ENCODE data around the gene KLHL40.

KLHL40 gene

GRCh38 chr3:42664438-42664803, 20.9 kb upstream of the KLHL40 start:
- Histone ChIP-seq H3K9me3 (ENCODE audit: control insufficient read depth, insufficient read depth, low read length) (no peaks in the 10 kb centered on the region), H3K27me3 (ENCODE audit: control insufficient read depth, insufficient read depth, low read length) (no peaks in the 10 kb centered on the region), H3K4me3 (ENCODE audit: low read depth, low read length) (no peak overlapping the region), H3K4me1 (ENCODE audit: control insufficient read depth, insufficient read depth, low read length) (no peaks in the 10 kb centered on the region), H3K27ac (ENCODE audit: low read depth, low read length) (no peak overlapping the region), H3K36me3 (ENCODE audit: control insufficient read depth, insufficient read depth, low read length) (no peaks in the 10 kb centered on the region), H3K9ac (ENCODE audit: low read depth, low read length) (no peak overlapping the region)

- Histone ChIP-seq H3K9ac (ENCODE audit: low read depth, low read length) (no peak overlapping the region), H3K4me3 (ENCODE audit: low read depth, low read length) (no peak overlapping the region), H3K27me3 (ENCODE audit: control insufficient read depth, insufficient read depth, low read length) (no peaks in the 10 kb centered on the region), H3K36me3 (ENCODE audit: control insufficient read depth, insufficient read depth, low read length) (no peaks in the 10 kb centered on the region), H3K4me1 (ENCODE audit: control insufficient read depth, insufficient read depth, low read length) (no peaks in the 10 kb centered on the region), H3K27ac (ENCODE audit: low read depth, low read length) (no peak overlapping the region), H3K9me3 (ENCODE audit: control insufficient read depth, insufficient read depth, low read length) (no peaks in the 10 kb centered on the region)
Observed at GRCh38 chr3:42665050-42665878, 20.1 kb upstream of the KLHL40 start.

- H3K27me3 ChIP-seq (ENCODE audit: control insufficient read depth, insufficient read depth, low read length), result no peaks in the 10 kb centered on the region
- no peaks in the 10 kb centered on the region for H3K9me3 ChIP-seq (ENCODE audit: control insufficient read depth, insufficient read depth, low read length)
- H3K27ac ChIP-seq (ENCODE audit: low read depth, low read length), result no peak overlapping the region
- no peak overlapping the region for H3K9ac ChIP-seq (ENCODE audit: low read depth, low read length)
- H3K4me1 ChIP-seq (ENCODE audit: control insufficient read depth, insufficient read depth, low read length), result no peaks in the 10 kb centered on the region
- H3K4me3 ChIP-seq (ENCODE audit: low read depth, low read length), result no peak overlapping the region
- H3K36me3 ChIP-seq (ENCODE audit: control insufficient read depth, insufficient read depth, low read length), result no peaks in the 10 kb centered on the region
Observed at GRCh38 chr3:42666022-42666421, 19.3 kb upstream of the KLHL40 start.

- Histone ChIP-seq H3K4me1 (ENCODE audit: control insufficient read depth, insufficient read depth, low read length) (no peaks in the 10 kb centered on the region), H3K4me3 (ENCODE audit: low read depth, low read length) (no peak overlapping the region), H3K9me3 (ENCODE audit: control insufficient read depth, insufficient read depth, low read length) (no peaks in the 10 kb centered on the region), H3K27me3 (ENCODE audit: control insufficient read depth, insufficient read depth, low read length) (no peaks in the 10 kb centered on the region), H3K36me3 (ENCODE audit: control insufficient read depth, insufficient read depth, low read length) (no peaks in the 10 kb centered on the region), H3K27ac (ENCODE audit: low read depth, low read length) (no peak overlapping the region), H3K9ac (ENCODE audit: low read depth, low read length) (no peak overlapping the region)
Observed at GRCh38 chr3:42666577-42666998, 18.7 kb upstream of the KLHL40 start.

GRCh38 chr3:42667096-42667522, 18.2 kb upstream of the KLHL40 start:
- Histone ChIP-seq H3K9me3 (ENCODE audit: control insufficient read depth, insufficient read depth, low read length) (no peaks in the 10 kb centered on the region), H3K4me3 (ENCODE audit: low read depth, low read length) (no peak overlapping the region), H3K36me3 (ENCODE audit: control insufficient read depth, insufficient read depth, low read length) (no peaks in the 10 kb centered on the region), H3K4me1 (ENCODE audit: control insufficient read depth, insufficient read depth, low read length) (no peaks in the 10 kb centered on the region), H3K27me3 (ENCODE audit: control insufficient read depth, insufficient read depth, low read length) (no peaks in the 10 kb centered on the region), H3K27ac (ENCODE audit: low read depth, low read length) (no peak overlapping the region), H3K9ac (ENCODE audit: low read depth, low read length) (no peak overlapping the region)

- no peaks in the 10 kb centered on the region for H3K4me1 ChIP-seq (ENCODE audit: control insufficient read depth, insufficient read depth, low read length)
- no peak overlapping the region for H3K27ac ChIP-seq (ENCODE audit: low read depth, low read length)
- no peak overlapping the region for H3K4me3 ChIP-seq (ENCODE audit: low read depth, low read length)
- no peaks in the 10 kb centered on the region for H3K27me3 ChIP-seq (ENCODE audit: control insufficient read depth, insufficient read depth, low read length)
- no peaks in the 10 kb centered on the region for H3K36me3 ChIP-seq (ENCODE audit: control insufficient read depth, insufficient read depth, low read length)
- H3K9ac ChIP-seq (ENCODE audit: low read depth, low read length), result no peak overlapping the region
- no peaks in the 10 kb centered on the region for H3K9me3 ChIP-seq (ENCODE audit: control insufficient read depth, insufficient read depth, low read length)
Observed at GRCh38 chr3:42667523-42668412, 17.6 kb upstream of the KLHL40 start.

GRCh38 chr3:42668413-42668760, 16.9 kb upstream of the KLHL40 start:
- no peaks in the 10 kb centered on the region for H3K27me3 ChIP-seq (ENCODE audit: control insufficient read depth, insufficient read depth, low read length)
- no peak overlapping the region for H3K4me3 ChIP-seq (ENCODE audit: low read depth, low read length)
- no peak overlapping the region for H3K27ac ChIP-seq (ENCODE audit: low read depth, low read length)
- H3K36me3 ChIP-seq (ENCODE audit: control insufficient read depth, insufficient read depth, low read length), result no peaks in the 10 kb centered on the region
- H3K9me3 ChIP-seq (ENCODE audit: control insufficient read depth, insufficient read depth, low read length), result no peaks in the 10 kb centered on the region
- no peaks in the 10 kb centered on the region for H3K4me1 ChIP-seq (ENCODE audit: control insufficient read depth, insufficient read depth, low read length)
- H3K9ac ChIP-seq (ENCODE audit: low read depth, low read length), result no peak overlapping the region

- no peaks in the 10 kb centered on the region for H3K36me3 ChIP-seq (ENCODE audit: control insufficient read depth, insufficient read depth, low read length)
- H3K9ac ChIP-seq (ENCODE audit: low read depth, low read length), result no peak overlapping the region
- H3K9me3 ChIP-seq (ENCODE audit: control insufficient read depth, insufficient read depth, low read length), result no peaks in the 10 kb centered on the region
- no peaks in the 10 kb centered on the region for H3K4me1 ChIP-seq (ENCODE audit: control insufficient read depth, insufficient read depth, low read length)
- no peak overlapping the region for H3K27ac ChIP-seq (ENCODE audit: low read depth, low read length)
- H3K27me3 ChIP-seq (ENCODE audit: control insufficient read depth, insufficient read depth, low read length), result no peaks in the 10 kb centered on the region
- H3K4me3 ChIP-seq (ENCODE audit: low read depth, low read length), result no peak overlapping the region
Observed at GRCh38 chr3:42668793-42669217, 16.5 kb upstream of the KLHL40 start.

- H3K27ac ChIP-seq (ENCODE audit: low read depth, low read length), result no peak overlapping the region
- no peak overlapping the region for H3K9ac ChIP-seq (ENCODE audit: low read depth, low read length)
- no peaks in the 10 kb centered on the region for H3K27me3 ChIP-seq (ENCODE audit: control insufficient read depth, insufficient read depth, low read length)
- H3K9me3 ChIP-seq (ENCODE audit: control insufficient read depth, insufficient read depth, low read length), result no peaks in the 10 kb centered on the region
- no peaks in the 10 kb centered on the region for H3K4me1 ChIP-seq (ENCODE audit: control insufficient read depth, insufficient read depth, low read length)
- H3K4me3 ChIP-seq (ENCODE audit: low read depth, low read length), result no peak overlapping the region
- H3K36me3 ChIP-seq (ENCODE audit: control insufficient read depth, insufficient read depth, low read length), result no peaks in the 10 kb centered on the region
Observed at GRCh38 chr3:42670051-42670576, 15.2 kb upstream of the KLHL40 start.

- H3K36me3 ChIP-seq (ENCODE audit: control insufficient read depth, insufficient read depth, low read length), result no peaks in the 10 kb centered on the region
- no peaks in the 10 kb centered on the region for H3K9me3 ChIP-seq (ENCODE audit: control insufficient read depth, insufficient read depth, low read length)
- H3K9ac ChIP-seq (ENCODE audit: low read depth, low read length), result no peak overlapping the region
- H3K4me1 ChIP-seq (ENCODE audit: control insufficient read depth, insufficient read depth, low read length), result no peaks in the 10 kb centered on the region
- no peak overlapping the region for H3K4me3 ChIP-seq (ENCODE audit: low read depth, low read length)
- H3K27ac ChIP-seq (ENCODE audit: low read depth, low read length), result no peak overlapping the region
- H3K27me3 ChIP-seq (ENCODE audit: control insufficient read depth, insufficient read depth, low read length), result no peaks in the 10 kb centered on the region
Observed at GRCh38 chr3:42670670-42671069, 14.7 kb upstream of the KLHL40 start.

- Histone ChIP-seq H3K4me1 (ENCODE audit: control insufficient read depth, insufficient read depth, low read length) (no peaks in the 10 kb centered on the region), H3K9me3 (ENCODE audit: control insufficient read depth, insufficient read depth, low read length) (no peaks in the 10 kb centered on the region), H3K9ac (ENCODE audit: low read depth, low read length) (no peak overlapping the region), H3K27me3 (ENCODE audit: control insufficient read depth, insufficient read depth, low read length) (no peaks in the 10 kb centered on the region), H3K27ac (ENCODE audit: low read depth, low read length) (no peak overlapping the region), H3K4me3 (ENCODE audit: low read depth, low read length) (no peak overlapping the region), H3K36me3 (ENCODE audit: control insufficient read depth, insufficient read depth, low read length) (no peaks in the 10 kb centered on the region)
Observed at GRCh38 chr3:42672515-42672914, 12.8 kb upstream of the KLHL40 start.

All from HUES48 (cell line).